Keratinocyte (primary cell): ENCODE data around the gene CBLB.

Source experiments
- CTCF ChIP-seq, 3 experiments: IDR thresholded peaks in 1 of 3; conservative IDR thresholded peaks in 1 of 3; optimal IDR thresholded peaks in 1 of 3; 2 replicates in 2 of 3; 3 replicates in 1 of 3; pipeline versions ENCODE3 to v1.5.1; 2011; ENCODE audit warnings: low read length in 3 of 3, mild to moderate bottlenecking in 3 of 3, moderate library complexity in 2 of 3, control low read depth in 1 of 3, inconsistent platforms in 1 of 3; ENCODE audit not compliant: insufficient read depth in 2 of 3; ENCODE audit errors: extremely low read depth in 1 of 3
- EZH2 ChIP-seq: IDR thresholded peaks from one replicate; pipeline ENCODE4 v1.6.1; 2012; ENCODE audit warnings: inconsistent platforms, mild to moderate bottlenecking, low read length, moderate library complexity

DNA sequence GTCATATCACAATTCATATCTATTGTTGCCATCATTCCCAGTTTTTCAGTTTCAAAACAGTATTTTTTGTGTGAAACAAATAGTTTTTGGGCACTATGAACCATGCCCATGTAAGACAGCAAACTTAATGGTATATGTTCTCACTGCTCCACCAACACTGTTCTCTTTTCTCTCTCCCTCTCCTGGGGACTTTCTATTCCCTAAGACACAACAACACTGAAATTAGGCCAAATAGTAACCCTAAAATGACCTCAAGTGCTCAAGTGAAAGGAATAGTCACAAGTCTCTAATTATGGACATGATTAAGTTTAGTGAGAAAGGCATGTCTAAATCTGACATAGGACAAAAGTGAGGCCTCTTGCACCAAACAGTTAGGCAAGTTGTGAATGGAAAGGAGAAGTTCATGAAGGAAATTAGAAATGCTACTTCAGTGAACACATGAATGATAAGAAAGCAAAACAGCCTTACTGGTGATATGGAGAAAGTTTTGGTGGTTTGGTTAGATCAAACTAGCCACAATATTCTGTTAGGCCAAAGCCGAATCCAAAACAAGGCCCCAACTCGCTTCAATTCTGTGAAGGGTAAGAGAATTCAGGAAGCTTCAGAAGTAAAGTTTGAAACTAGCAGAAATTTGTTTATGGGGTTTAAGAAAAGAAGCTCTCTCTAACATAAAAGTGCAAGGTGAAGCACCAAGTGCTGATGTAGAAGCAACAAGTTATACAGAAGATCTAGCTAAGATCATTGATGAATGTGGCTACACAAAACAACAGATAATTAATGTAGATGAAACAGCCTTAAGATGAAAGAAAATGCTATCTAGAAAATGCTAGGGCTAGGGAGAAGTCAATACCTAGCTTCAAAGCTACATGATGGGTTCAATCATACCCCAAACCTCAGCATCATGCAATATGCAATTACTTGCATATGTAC lies 104.2 kb downstream of the CBLB start:
- TF ChIP-seq CTCF (optimal IDR thresholded peaks at IDR 0.05 in 1 of 3, IDR thresholded peaks at IDR 0.05 in 1 of 3, conservative IDR thresholded peaks at IDR 0.05 in 1 of 3; ENCODE audit: extremely low read depth in 1 of 3, insufficient read depth in 2 of 3, low read length in 3 of 3) (no peak), EZH2 (no peak)
